HepG2 (cell line): Measurements from ENCODE around the gene E2F1. TPM values are rescaled to one million over a fixed set of nuclear protein-coding genes. Genes with fewer than 3 reads are reported as not detected.

ENCODE experiments used
- CC2D1A ChIP-seq: sonication (generic); formaldehyde crosslinking; IDR thresholded peaks from 2 replicates; pipeline ENCODE4 v1.8.1; 2023; ENCODE audit warnings: mild to moderate bottlenecking, missing genetic modification reagents
- ELK4 ChIP-seq: sonication (generic); formaldehyde crosslinking; IDR thresholded peaks from 2 replicates; pipeline ENCODE4 v1.9.0; 2021; ENCODE audit warnings: missing genetic modification reagents, borderline replicate concordance
- ETV6 ChIP-seq: sonication (generic); formaldehyde crosslinking; conservative IDR thresholded peaks from 2 replicates; pipeline ENCODE4 v1.4.0; 2020; ENCODE audit warnings: missing genetic modification reagents
- FOSL1 ChIP-seq: sonication (generic); formaldehyde crosslinking; IDR thresholded peaks from 2 replicates; pipeline ENCODE4 v1.9.0; 2021; ENCODE audit warnings: missing genetic modification reagents, borderline replicate concordance
- HMGA1 ChIP-seq: sonication (generic); formaldehyde crosslinking; conservative IDR thresholded peaks from 2 replicates; pipeline ENCODE4 v1.4.0; 2020; ENCODE audit warnings: missing genetic modification reagents
- KAT7 ChIP-seq: IDR thresholded peaks from 2 replicates; pipeline ENCODE4 v1.6.1; 2018; ENCODE audit warnings: borderline replicate concordance, missing compliant biosample characterization
- LBX2 ChIP-seq: sonication (generic); formaldehyde crosslinking; IDR thresholded peaks from 2 replicates; pipeline ENCODE4 v1.5.0; 2020; ENCODE audit warnings: missing genetic modification reagents, mild to moderate bottlenecking, borderline replicate concordance
- REPIN1 ChIP-seq: sonication (generic); formaldehyde crosslinking; IDR thresholded peaks from 2 replicates; pipeline ENCODE4 v1.8.0; 2022; ENCODE audit warnings: missing genetic modification reagents, low read depth, mild to moderate bottlenecking, borderline replicate concordance
- SALL1 ChIP-seq: sonication (generic); formaldehyde crosslinking; IDR thresholded peaks from 2 replicates; pipeline ENCODE4 v1.8.0; 2022; ENCODE audit warnings: mild to moderate bottlenecking, missing genetic modification reagents
- SAP130 ChIP-seq: IDR thresholded peaks from 2 replicates; pipeline ENCODE4 v1.6.1; 2016; ENCODE audit warnings: low read depth
- SP4 ChIP-seq: sonication (generic); formaldehyde crosslinking; IDR thresholded peaks from 2 replicates; pipeline ENCODE4 v1.8.1; 2023; ENCODE audit warnings: mild to moderate bottlenecking, missing genetic modification reagents
- TIGD3 ChIP-seq: sonication (generic); formaldehyde crosslinking; IDR thresholded peaks from 2 replicates; pipeline ENCODE4 v1.5.1; 2020; ENCODE audit warnings: mild to moderate bottlenecking, missing genetic modification reagents, borderline replicate concordance
- ZBTB43 ChIP-seq: sonication (generic); formaldehyde crosslinking; conservative IDR thresholded peaks from 2 replicates; pipeline ENCODE4 v1.4.0; 2020; ENCODE audit warnings: missing genetic modification reagents
- ZFP82 ChIP-seq: sonication (generic); formaldehyde crosslinking; IDR thresholded peaks from 2 replicates; pipeline ENCODE4 v1.5.1; 2020; ENCODE audit warnings: mild to moderate bottlenecking, missing genetic modification reagents, borderline replicate concordance
- ZFY ChIP-seq: sonication (generic); formaldehyde crosslinking; IDR thresholded peaks from 2 replicates; pipeline ENCODE4 v1.4.0; 2020; ENCODE audit warnings: missing genetic modification reagents
- ZNF431 ChIP-seq: sonication (generic); formaldehyde crosslinking; IDR thresholded peaks from 2 replicates; pipeline ENCODE4 v1.9.0; 2022; ENCODE audit warnings: missing genetic modification reagents, low read depth, mild to moderate bottlenecking, borderline replicate concordance
- ZNF552 ChIP-seq: sonication (generic); formaldehyde crosslinking; IDR thresholded peaks from 2 replicates; pipeline ENCODE4 v1.9.0; 2022; ENCODE audit warnings: missing genetic modification reagents, mild to moderate bottlenecking, borderline replicate concordance
- ZNF589 ChIP-seq: sonication (generic); formaldehyde crosslinking; conservative IDR thresholded peaks from 2 replicates; pipeline ENCODE4 v1.8.0; 2022; ENCODE audit warnings: mild to moderate bottlenecking, moderate library complexity, missing genetic modification reagents
- ZNF670 ChIP-seq: sonication (generic); formaldehyde crosslinking; IDR thresholded peaks from 2 replicates; pipeline ENCODE4 v1.8.0; 2022; ENCODE audit warnings: mild to moderate bottlenecking, missing genetic modification reagents, borderline replicate concordance
- ZNF674 ChIP-seq: sonication (generic); formaldehyde crosslinking; IDR thresholded peaks from 2 replicates; pipeline ENCODE4 v1.5.0; 2020; ENCODE audit warnings: low read depth, mild to moderate bottlenecking, missing genetic modification reagents
- ZNF761 ChIP-seq: sonication (generic); formaldehyde crosslinking; conservative IDR thresholded peaks from 2 replicates; pipeline ENCODE4 v1.4.0; 2020; ENCODE audit warnings: mild to moderate bottlenecking, missing genetic modification reagents
- ZNF775 ChIP-seq: sonication (generic); formaldehyde crosslinking; IDR thresholded peaks from 2 replicates; pipeline ENCODE4 v1.4.0; 2020; ENCODE audit warnings: missing genetic modification reagents, mild to moderate bottlenecking, moderate library complexity, borderline replicate concordance
- ZNF780A ChIP-seq: sonication (generic); formaldehyde crosslinking; IDR thresholded peaks from 2 replicates; pipeline ENCODE4 v1.8.0; 2022; ENCODE audit warnings: mild to moderate bottlenecking, missing genetic modification reagents, moderate library complexity
- ZNF782 ChIP-seq: sonication (generic); formaldehyde crosslinking; IDR thresholded peaks from 2 replicates; pipeline ENCODE4 v1.4.0; 2020; ENCODE audit warnings: missing genetic modification reagents, mild to moderate bottlenecking, borderline replicate concordance
- ZNF83 ChIP-seq: sonication (generic); formaldehyde crosslinking; IDR thresholded peaks from 2 replicates; pipeline ENCODE4 v1.4.0; 2020; ENCODE audit warnings: missing genetic modification reagents, mild to moderate bottlenecking, borderline replicate concordance
- polyA plus RNA-seq, 8 experiments: library from polyadenylated mRNA; depleted of rRNA in 3 of 8; stranded (reverse) in 7 of 8; unstranded in 1 of 8; fragments of >200 nt; fragmentation: Illumina TruSeq in 4 of 8; extraction: Trizol in 4 of 8; gene quantifications; 2 replicates each; pipeline versions ENCODE4 v1.2.1 to v1.2.3, GENCODE V29; 2011 to 2016; ENCODE audit warnings: low read depth in 4 of 8, missing spikeins in 1 of 8, mixed read lengths in 1 of 8; ENCODE audit not compliant: insufficient read depth in 1 of 8
- total RNA-seq, 5 experiments: library from RNA; depleted of rRNA; stranded (reverse); fragments of >200 nt; fragmentation: Illumina TruSeq; extraction: Trizol; gene quantifications; 2 replicates each; pipeline ENCODE4 v1.2.3, GENCODE V29; 2016; ENCODE audit warnings: low read depth in 1 of 5

The E2F1 gene
- total and polyA plus RNA-seq, 2 of the 13 experiments (the other 11 are each of a cell fraction or from before 2014, with no cell fraction given) = 25.5 to 39.4 TPM

GRCh38 chr20:33732166-33732970 lies 46.2 kb upstream of the E2F1 start (continued):
- peak; percentile 97 for TF ChIP-seq ZNF589
- TF ChIP-seq REPIN1 (CRISPR knock-in tag) = peak; percentile 88
- TF ChIP-seq TIGD3 (CRISPR knock-in tag) = no peak
- TF ChIP-seq ZNF670 (CRISPR knock-in tag) = peak; percentile 4; the same call in 1 of the 2 replicates
- peak; percentile 83 for TF ChIP-seq SALL1 (CRISPR knock-in tag)
- no peak for TF ChIP-seq FOSL1 (CRISPR knock-in tag)
- peak; percentile 83; the same call in 1 of the 2 replicates for TF ChIP-seq ZNF780A (CRISPR knock-in tag)
- peak; percentile 91 for TF ChIP-seq SP4
- TF ChIP-seq ZNF552 (CRISPR knock-in tag) = peak; percentile 64; the same call in 1 of the 2 replicates
- 0 out of 2 replicates have a peak, but pooled peaks have one; percentile 82 for TF ChIP-seq CC2D1A (CRISPR knock-in tag)
- TF ChIP-seq ZNF775 = no peak
- TF ChIP-seq ZFP82 = no peak; the same call in 1 of the 2 replicates
- TF ChIP-seq ZNF431 = no peak; the same call in 1 of the 2 replicates
- TF ChIP-seq ZNF83 (CRISPR knock-in tag) = peak; percentile 19; the same call in 1 of the 2 replicates
- TF ChIP-seq HMGA1 (CRISPR knock-in tag) = no peak
- peak; percentile 92; the same call in 1 of the 2 replicates for TF ChIP-seq ZNF761 (CRISPR knock-in tag)
- TF ChIP-seq ZBTB43 = peak; percentile 86
- TF ChIP-seq ZNF674 (CRISPR knock-in tag) = peak; percentile 98
- peak; percentile 82; the same call in 1 of the 2 replicates for TF ChIP-seq ZNF782 (CRISPR knock-in tag)
- peak; percentile 86; the same call in 1 of the 2 replicates for TF ChIP-seq KAT7 (CRISPR knock-in tag)
- peak; percentile 96 for TF ChIP-seq LBX2
- no peak for TF ChIP-seq ELK4 (CRISPR knock-in tag)
- peak; percentile 90 for TF ChIP-seq ZFY (CRISPR knock-in tag)
- peak; percentile 75 for TF ChIP-seq SAP130
- TF ChIP-seq ETV6 (CRISPR knock-in tag) = peak; percentile 88
